Thyroid gland (tissue), 4 donors: ENCODE measurements around the gene TMIE. TPM values are rescaled to one million over a fixed set of nuclear protein-coding genes. Genes with fewer than 3 reads are reported as not detected.

Experiments
- DNase-seq, 2 donors: peaks; one replicate each; pipeline ENCODE4 v3.0.0-alpha.2; 2019
- H3K27ac ChIP-seq, 3 donors: fragments of 200-600 bp; sonication (generic); 1 replicate in 2 of 3; 2 replicates in 1 of 3; pipeline ENCODE4 v1.5.1; 2016 to 2019; ENCODE audit warnings: mild to moderate bottlenecking in 1 of 3, moderate library complexity in 1 of 3
- H3K27me3 ChIP-seq: fragments of 200-600 bp; sonication (generic); one replicate; pipeline ENCODE4 v1.5.1; 2019
- H3K36me3 ChIP-seq, 2 donors: fragments of 200-600 bp; sonication (generic); one replicate each; pipeline ENCODE4 v1.5.1; 2016 to 2019
- H3K4me1 ChIP-seq, 2 donors: fragments of 200-600 bp; sonication (generic); one replicate each; pipeline ENCODE4 v1.5.1; 2017 to 2019
- H3K4me3 ChIP-seq, 3 donors: fragments of 200-600 bp; sonication (generic); replicated peaks in 1 of 3; 1 replicate in 2 of 3; 2 replicates in 1 of 3; pipeline ENCODE4 v1.5.1; 2016; ENCODE audit warnings: mild to moderate bottlenecking in 1 of 3
- H3K9me3 ChIP-seq: fragments of 200-600 bp; sonication (generic); one replicate; pipeline ENCODE4 v1.5.1; 2017
- POLR2A ChIP-seq, 2 donors: fragments of 450-650 bp; IDR thresholded peaks; one replicate each; pipeline ENCODE4 v1.6.1; 2017; ENCODE audit warnings: antibody characterized with exemption in 2 of 2, mild to moderate bottlenecking in 2 of 2, moderate library complexity in 1 of 2
- WGBS, 2 donors: methylation state at CpG; one replicate each; pipeline ENCODE4 v1.1.5; 2017; 5-methylcytosine and 5-hydroxymethylcytosine counted together
- intact Hi-C: fragments of 100-400 bp; cut with DNase I; formaldehyde crosslinking; loops from one replicate; pipeline ENCODE4 v1.15.1; 2023
- total RNA-seq, 4 donors: library from RNA; depleted of rRNA; stranded (reverse); fragments of >200 nt; gene quantifications; one replicate each; pipeline ENCODE4 v1.2.3, GENCODE V29; 2016
- TF ChIP-seq, protein P1 (sequence below), 6 experiments: fragments of 200-600 bp in 3 of 6; fragments of 450-650 bp in 3 of 6; sonication (generic) in 3 of 6; IDR thresholded peaks; one replicate each; pipeline ENCODE4 v1.5.1; 2016 to 2019; ENCODE audit warnings: antibody characterized with exemption in 6 of 6, mild to moderate bottlenecking in 2 of 6, inconsistent platforms in 1 of 6, moderate library complexity in 1 of 6

Gene TMIE
- total RNA-seq, 4 donors from 2014 or later = 0.83 to 1.3 (median 1.1) TPM; not detected in 1

DNA sequence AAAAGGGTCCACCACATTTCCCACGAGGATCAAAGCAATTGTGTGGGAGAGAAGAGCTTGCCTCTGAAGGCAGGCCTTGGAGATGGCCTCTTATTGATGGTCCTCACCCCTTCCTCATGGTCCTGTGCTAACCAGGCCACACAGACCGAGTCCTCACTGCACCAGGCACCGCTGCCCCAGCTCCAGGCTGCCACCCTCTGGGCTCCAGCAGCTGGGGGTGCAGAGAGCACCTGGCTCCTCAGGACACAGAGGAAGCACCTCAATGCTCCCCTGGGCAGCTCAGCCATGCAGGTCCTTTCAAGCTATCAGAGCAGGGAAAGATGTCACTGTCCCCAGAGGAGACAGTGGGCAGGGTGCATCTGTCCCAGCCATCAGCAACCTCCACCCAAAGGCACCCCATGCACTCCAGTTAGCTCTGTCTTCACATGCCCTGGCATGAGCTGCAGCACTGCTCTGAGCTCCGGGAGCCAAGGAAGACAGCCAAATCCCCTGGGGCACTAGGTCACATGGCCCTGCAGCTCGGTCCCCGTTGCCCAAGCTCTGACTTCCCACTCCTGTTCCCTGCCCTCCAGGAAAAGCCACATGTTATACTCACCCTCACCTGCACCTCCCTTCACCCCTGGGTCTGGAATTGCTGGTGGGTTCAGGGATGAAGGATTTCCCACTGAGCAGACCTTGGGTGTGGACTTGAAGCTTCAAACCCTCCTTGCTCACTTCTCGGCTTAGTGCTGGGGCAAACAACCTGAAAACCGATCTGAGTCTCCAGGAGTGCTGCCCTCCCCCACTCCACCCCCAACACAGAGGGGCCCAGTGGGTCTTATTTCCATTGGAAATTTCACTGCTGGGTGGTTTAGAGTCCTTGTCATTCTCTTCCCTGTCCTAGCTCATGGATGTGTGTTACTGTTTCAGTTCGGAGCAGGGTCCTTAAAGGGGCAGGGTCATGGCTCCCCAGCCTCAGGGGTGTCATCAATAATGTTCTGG is 40.4 kb upstream of the TMIE start:
- TF ChIP-seq, protein P1, sequence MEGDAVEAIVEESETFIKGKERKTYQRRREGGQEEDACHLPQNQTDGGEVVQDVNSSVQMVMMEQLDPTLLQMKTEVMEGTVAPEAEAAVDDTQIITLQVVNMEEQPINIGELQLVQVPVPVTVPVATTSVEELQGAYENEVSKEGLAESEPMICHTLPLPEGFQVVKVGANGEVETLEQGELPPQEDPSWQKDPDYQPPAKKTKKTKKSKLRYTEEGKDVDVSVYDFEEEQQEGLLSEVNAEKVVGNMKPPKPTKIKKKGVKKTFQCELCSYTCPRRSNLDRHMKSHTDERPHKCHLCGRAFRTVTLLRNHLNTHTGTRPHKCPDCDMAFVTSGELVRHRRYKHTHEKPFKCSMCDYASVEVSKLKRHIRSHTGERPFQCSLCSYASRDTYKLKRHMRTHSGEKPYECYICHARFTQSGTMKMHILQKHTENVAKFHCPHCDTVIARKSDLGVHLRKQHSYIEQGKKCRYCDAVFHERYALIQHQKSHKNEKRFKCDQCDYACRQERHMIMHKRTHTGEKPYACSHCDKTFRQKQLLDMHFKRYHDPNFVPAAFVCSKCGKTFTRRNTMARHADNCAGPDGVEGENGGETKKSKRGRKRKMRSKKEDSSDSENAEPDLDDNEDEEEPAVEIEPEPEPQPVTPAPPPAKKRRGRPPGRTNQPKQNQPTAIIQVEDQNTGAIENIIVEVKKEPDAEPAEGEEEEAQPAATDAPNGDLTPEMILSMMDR (IDR thresholded peaks at IDR 0.05) = no peak
- no peak for TF ChIP-seq POLR2A (IDR thresholded peaks at IDR 0.05)
- Histone ChIP-seq H3K4me3 (no peak overlapping the region), H3K27me3 (no peaks in the 10 kb centered on the region), H3K27ac (no peak overlapping the region), H3K9me3 (no peaks in the 10 kb centered on the region), H3K4me1 (peaks cover 0 to 8% of the 10 kb centered on the region in 2 donors), H3K36me3 (no peaks in the 10 kb centered on the region)
- peak; percentile 56 to 63 for DNase-seq
- intact Hi-C loops = no loop called here
- WGBS, 2 donors = 49 to 55% methylated on average over 9 of the region's 9 CpGs

DNA sequence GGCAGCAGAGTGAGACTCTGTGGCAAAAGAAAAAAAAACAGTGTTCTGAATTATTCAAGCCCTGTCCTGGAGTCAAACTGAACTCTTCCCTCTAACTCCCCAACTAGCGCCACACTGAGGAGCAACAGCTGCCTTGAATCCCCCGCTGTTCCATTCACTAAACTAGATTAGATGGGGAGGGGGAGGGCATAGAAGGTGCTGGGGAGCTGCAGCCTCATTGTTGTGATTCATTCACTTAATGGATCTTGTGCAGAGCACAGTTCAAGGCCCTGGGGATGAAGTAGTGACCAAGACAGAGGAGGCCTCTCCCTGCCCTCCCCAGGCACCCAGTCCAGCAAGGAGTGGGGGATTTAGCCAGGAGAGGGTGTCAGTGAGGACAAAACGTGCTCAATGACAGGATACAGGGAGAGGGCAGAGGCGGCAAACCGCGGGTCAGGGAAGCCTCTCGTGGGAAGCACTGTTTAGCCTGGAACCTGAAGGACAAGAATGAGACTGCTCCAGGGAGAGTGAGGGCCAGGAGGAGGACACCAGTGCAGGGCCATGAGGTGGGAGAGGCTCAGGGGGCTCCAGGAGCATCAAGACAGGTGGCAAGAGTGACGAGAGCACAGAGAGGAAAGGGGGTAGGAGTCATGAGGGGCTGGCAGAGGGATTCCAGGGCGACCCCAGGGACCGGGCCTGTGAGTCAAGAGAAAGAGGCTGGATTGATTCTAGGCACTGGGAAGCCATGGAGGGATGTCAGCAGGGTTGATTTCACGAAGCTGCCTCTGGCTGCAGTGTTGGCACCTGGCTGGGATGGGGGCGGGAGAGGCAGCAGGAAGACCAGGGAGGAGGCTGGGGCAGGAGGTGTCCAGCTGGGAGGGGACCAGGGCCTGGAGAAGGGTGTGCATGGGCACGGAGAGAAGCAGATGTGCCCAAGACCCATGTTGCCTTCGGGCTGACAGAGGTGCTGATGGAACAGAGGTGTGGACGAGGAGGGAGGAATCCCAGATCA is 39.1 kb upstream of the TMIE start:
- intact Hi-C loops = no loop called here
- H3K9me3 ChIP-seq = no peaks in the 10 kb centered on the region
- WGBS, 2 donors = 81 to 83% methylated on average over 15 of the region's 15 CpGs
- peaks cover 3 to 18% of the 10 kb centered on the region in 2 donors for H3K4me1 ChIP-seq
- no peak for TF ChIP-seq POLR2A (IDR thresholded peaks at IDR 0.05)
- TF ChIP-seq, protein P1 (IDR thresholded peaks at IDR 0.05) = no peak
- H3K36me3 ChIP-seq = no peaks in the 10 kb centered on the region
- no peaks in the 10 kb centered on the region for H3K27me3 ChIP-seq
- H3K27ac ChIP-seq = no peak overlapping the region
- H3K4me3 ChIP-seq = no peak overlapping the region
- DNase-seq = no peak

- Histone ChIP-seq H3K27ac (no peak overlapping the region), H3K36me3 (no peaks in the 10 kb centered on the region), H3K4me1 (peaks cover 3 to 18% of the 10 kb centered on the region in 2 donors), H3K4me3 (no peak overlapping the region), H3K27me3 (no peaks in the 10 kb centered on the region), H3K9me3 (no peaks in the 10 kb centered on the region)
- intact Hi-C loops = no loop called here
- TF ChIP-seq POLR2A (IDR thresholded peaks at IDR 0.05) = no peak
- TF ChIP-seq, protein P1 (IDR thresholded peaks at IDR 0.05) = no peak
- no peak for DNase-seq
- 74 to 77% methylated on average over 15 to 17 of the region's 17 CpGs for whole genome bisulfite sequencing, 2 donors
Observed at GRCh38 chr3:46662771-46663551, 38.2 kb upstream of the TMIE start.

GRCh38 chr3:46663591-46664135 is 37.5 kb upstream of the TMIE start:
- H3K9me3 ChIP-seq = no peaks in the 10 kb centered on the region
- H3K36me3 ChIP-seq = no peaks in the 10 kb centered on the region
- 71 to 75% methylated on average over 8 of the region's 8 CpGs for WGBS, 2 donors
- H3K27me3 ChIP-seq = no peaks in the 10 kb centered on the region
- DNase-seq = no peak
- TF ChIP-seq, protein P1 (IDR thresholded peaks at IDR 0.05) = no peak
- TF ChIP-seq POLR2A (IDR thresholded peaks at IDR 0.05) = no peak
- intact Hi-C loops = no loop called here
- H3K4me3 ChIP-seq = no peak overlapping the region
- H3K27ac ChIP-seq = no peak overlapping the region
- peaks cover 3 to 18% of the 10 kb centered on the region in 2 donors for H3K4me1 ChIP-seq
